ENCODE results near the gene TCFL5.

TCFL5 gene

DNA sequence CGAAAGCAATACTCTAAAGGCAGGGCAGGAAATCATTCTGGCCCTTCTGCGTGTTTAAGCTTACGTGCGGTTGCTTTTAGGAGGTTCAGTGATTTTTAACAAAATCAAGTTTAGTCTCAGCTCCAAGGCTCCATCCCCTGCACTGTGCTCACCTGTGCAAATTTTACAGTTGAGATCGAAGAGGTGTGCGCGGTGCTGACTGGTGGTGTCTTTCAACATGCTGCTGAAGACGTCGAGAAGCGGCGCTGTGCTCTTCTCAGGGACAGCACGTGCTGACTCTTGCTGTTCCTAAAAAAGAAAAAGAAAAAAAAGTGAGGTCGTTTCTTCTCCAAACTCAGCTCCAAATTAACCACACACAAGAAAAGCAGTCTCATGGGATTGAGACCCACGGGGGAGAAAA, 32.6 kb upstream of the TCFL5 start:
- DNase-seq, result no peak

DNA sequence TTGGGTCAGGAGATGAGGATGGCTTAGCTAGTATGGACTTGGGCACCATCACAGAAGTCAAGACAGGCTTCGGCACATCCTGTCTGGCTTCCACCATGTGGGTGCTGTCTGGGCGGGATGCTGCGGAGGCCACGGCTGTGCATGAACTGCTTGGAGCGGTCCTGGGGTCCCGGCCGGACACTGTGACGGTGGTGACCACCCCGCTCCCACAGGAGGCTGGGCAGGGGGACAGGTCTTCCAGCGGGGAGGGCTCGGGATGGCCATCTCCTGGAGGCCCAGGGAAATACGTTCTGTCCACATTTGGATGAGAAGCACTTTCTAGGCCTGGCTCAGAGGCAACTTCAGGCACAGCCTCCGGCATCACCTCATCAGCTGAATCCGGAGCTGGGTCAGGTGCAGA, 32.1 kb upstream of the TCFL5 start:
- no peak for DNase-seq

DNA sequence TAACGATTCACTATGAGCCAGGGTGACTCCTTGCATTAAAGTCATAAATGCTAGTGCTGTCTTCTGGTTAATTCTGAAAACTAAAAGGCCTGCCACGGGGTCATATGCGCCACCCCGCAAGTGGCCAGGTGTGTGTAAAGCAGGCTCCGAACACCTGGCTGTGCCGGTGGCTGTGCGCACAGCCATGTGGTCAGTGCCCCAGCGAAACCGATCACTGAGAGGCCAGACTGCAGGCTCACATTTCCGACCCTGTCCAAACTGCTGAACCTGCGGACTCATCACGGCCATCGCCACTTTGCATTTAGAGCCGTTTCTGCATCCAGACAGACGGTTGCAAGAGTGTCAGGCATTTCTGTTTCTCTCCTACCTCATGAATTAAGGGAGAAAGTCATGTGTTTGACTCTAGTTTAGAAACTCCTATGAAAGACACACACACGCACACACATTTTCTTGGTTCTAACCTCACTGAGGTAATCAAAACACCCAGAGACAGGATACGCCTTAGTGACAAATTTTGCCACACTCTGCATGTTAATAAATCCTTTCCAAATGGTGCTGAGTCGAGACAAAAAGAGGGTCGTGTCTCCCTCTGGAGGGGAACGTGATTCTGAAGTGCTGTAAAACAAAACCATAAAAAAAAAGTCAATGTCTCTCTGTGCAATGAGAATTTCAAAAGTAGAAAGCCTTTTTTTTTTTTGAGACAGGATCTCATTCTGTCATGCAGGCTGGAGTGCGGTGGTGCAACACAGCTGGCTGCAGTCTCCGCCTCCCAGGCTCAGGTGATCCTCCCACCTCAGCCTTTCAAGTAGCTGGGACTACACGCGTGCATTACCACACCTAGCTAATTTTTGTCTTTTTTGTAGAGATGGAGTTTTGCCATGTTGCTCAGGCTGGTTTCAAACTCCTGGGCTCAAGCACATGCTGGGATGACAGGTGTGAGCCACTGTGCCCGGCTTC, 31.0 kb upstream of the TCFL5 start:
- DNase-seq, result no peak

DNA sequence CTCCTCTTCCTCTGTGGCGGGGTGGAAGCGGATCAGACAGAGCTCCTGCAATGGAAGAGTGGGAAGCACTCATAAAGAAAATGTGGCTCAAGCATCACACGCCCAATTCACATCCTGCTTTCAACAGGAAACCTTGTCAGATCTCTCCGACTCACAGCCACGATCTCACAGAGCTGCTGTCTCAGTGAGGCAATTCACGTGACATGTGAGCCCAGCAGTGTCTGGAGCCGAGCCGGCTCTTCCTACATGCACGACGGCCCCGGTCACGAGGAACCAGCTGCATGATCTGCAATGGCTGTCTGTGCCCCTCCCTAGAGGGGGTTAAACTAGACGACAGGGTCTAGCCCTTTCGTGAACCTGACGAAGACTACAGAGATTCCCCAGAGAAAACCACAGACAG, 29.5 kb upstream of the TCFL5 start:
- DNase-seq, result no peak

DNA sequence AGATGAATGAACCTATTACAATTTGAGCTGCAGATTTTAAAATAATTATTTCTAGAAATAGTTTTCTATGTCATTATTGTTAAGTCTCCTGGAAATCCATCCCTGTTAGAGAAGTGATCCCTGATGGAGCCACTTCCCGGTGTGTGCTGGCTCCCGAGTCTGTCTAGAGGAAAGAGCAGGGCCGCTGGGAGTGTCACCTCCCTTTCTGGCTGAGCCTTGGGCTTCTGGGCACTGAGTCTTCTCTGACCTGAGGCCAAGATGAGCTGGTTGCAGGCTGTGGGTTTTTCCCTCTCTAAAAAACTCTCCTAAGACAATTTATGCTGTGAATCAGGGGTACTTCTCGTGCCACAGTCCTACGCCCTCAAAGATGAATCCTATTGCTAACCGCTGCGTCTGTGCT, 28.8 kb upstream of the TCFL5 start:
- no peak for DNase-seq

DNA sequence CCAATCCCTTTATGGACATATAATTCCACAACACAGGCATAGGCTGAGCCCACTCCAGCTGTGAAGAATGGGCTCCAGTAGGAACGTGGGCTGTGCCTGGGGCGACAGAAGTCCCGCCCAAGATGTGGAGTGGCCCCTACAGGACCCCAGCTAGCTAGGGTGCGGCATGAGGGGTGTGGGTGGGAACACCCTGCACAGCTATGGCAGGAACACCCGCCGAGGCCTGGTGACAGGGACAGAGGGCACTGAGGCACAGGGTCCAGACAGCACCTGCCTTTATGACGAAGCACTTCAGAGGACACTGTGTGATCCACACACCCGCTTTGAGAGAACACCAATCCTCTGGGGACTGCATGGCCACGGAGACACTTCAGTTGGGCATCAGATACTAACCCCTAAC, 28.2 kb upstream of the TCFL5 start:
- DNase-seq, result no peak

DNA sequence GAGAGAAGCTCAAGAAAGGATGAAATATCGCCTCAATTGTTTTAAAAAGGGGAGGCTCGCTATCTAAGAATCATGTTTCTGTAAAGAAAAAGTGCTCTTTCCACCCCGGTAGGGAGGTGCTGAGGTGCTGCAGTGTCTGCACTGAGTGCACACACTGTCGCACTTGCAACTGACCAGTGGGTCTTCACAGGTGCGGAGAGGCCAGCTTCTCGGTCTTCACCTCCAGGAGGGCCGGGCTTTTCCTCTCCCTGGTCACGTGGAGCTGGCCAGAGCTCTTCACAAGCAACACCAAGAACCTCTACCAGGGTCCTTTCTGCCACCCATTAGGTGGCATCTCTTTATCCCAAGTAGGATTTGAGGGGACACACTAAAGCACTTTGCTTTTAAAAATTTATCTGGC, 27.8 kb upstream of the TCFL5 start:
- no peak for DNase-seq

DNA sequence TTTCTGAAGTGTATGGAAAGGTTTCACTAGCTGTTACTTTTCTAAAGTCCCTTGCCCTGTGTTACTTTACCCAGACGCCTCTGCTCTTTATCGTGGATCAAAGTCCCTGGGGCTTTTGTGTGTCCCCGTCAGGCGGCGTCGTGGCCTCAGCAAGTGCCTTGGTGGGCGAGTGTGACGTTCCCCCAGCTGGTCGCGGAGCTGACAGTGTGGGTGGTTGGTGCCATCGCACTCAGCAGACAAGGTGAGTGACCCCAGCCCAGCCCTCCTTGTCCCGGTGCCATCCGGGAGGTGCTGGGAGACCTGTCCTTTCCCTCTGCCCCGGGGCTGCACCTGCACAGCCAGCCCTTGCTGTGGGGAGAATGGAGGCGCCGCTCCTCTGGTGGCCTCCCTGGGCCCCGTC, 27.3 kb upstream of the TCFL5 start:
- no peak for DNase-seq

DNA sequence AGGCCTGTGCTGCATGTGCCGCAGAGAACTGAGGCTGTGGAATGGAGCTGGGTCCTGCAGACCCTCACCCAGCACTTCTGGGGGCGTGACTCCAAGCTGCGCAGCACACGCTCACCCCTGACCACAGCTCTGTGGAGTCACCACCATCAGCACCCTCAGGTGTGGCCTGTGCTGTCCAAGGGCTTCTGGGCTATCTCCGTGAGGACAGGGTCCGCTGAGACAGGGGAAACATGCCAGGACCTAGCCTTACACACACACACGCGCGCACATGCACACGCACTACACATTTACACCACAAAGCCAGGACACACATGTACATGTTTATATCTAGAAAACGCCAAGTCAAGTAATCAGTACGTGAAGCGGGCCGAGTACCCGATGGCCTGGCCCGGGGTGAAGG, 26.8 kb upstream of the TCFL5 start:
- DNase-seq, result no peak

DNA sequence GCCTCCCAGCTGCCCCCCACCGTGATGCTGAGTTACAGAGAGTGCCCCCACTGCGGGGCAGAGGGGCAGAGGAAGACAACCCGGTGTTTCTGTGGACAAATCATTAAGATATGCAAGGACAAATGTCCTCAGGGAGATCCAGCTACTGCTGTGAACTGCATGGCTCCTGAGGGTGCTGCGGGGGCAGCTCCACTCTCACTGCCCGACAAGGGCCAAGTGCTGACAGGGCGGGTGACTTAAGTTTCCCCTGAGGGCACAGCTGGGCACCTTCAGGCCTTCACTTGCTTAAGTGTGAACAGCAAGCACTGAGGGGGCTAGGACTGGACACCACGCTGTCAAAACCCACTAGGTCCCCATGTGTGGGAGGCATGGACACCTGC, 26.2 kb upstream of the TCFL5 start:
- DNase-seq, result no peak

DNA sequence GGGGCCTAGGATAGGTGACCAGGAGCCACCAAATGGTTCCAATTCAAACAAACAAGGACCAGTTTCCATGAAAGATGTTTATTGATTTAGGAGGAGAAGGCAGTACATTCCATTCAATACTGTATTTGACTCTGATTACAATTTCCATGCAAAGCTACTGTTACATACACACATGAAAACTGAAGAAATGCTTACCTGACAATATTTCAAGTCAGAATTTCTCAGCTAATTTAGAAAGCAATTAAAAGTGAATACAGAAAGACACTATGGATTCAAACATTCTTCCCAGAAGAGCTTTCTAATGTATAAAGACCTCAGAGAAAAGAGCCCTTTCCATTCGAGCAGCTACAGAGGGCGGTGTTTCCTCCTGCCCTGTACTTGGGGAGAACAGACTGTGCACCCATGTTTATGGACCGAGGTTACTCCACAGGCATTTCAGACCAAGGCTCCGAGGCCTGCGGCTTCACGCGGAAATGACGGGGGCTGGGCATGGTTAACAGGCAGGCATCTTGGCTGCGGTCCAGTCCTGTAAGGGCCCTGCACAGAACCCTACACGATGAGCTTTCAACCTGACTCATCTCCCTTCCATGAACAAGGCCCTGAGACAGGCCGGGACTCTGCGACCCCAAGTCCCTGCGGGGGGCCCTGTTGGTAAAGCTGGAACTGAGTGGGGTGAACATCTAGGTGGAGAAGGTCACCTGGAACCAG, 25.7 kb upstream of the TCFL5 start:
- DNase-seq, result no peak

DNA sequence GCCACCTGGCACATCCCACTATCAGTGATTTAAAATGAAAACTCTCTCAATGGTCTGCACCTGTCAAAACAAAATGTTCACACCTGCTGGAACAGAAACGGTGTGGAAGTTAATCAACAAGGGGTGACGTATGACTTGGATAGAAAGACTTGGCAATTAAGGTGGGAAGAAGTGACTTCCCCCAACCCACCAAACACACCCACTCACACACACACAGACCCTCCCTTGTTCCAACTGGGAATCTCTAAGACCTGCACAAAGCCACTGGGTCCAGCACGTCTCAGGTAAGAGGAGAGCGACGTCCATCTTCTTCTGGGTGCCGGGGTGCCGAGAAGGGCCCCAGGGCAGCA, 25.1 kb upstream of the TCFL5 start:
- no peak for DNase-seq

DNA sequence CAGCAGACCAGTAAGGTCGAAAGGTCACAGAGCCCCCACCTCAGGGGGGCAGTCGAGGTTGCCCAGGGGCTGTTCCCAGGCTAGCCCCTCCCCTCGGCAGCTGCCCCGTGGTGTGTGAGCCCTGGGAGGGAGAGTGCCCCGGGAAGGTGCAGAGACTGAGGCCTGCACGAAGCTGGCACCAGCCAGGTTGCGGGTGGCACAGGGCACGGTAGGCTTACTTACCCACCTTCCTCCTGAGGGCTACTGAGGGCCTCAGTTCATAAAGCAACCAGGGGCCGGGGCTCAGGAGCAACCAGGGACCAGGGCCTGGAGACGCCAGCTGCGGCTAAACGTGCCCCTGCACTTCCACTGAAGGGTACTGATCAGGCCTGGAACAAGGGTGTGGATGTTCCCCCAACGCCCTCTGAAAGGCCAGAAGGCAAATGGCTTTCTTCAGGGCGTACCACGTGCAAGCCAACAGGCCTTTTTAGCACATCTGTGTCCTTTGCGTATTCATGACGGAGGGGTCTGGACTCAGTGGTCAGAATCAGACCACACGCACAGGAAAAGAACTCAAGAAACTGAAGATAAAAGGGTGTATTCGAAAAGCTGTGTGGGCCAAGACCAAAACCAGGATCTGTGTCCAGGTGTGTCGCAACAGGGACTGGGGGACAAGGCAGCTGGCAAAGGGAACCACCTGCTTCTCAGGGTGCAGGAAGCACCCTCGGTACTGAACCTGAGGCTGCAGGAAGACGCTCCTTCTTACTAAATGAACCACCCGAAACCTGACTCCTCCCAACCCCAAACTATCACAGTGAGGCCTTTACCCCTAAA, 24.5 kb upstream of the TCFL5 start:
- no peak for DNase-seq

DNA sequence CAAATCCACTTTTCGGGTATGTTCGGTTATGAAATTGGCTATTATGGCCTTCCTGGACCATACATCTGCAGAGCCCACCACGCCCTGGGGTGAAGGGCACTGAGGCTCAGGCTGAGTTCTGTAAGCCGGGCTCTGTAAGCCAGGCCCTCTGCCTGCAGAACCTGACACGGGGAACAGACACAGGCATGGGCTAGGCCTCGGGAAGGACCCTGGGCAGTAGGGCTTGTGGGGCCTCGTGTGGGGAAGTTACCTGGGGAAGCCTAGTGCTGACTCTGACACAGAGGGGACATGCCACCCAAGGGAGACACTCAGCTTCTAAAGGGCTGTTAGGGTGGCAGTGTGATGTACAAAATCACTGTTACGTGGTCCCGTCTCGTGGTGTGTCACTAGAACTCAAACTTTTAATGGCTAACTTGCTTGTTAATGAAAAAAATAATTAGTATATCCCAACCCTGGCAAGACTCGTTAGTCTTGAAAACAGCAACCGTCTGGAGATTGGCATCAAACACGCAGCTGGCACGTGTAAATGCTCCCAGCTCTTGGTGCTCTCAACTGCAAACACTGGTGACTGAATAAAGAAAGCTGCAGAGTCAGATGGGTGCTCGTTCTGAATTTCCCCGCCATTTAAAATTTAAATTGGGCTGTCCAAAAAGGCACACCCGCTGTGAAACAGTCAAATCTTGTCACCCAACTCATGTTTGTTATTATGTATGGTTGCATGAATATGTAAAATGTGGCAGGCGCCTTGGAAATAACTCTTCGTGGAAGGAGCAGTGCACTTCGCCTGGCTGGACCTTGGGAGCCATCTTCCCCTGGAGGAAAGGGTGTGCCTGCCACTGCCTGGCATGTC, 23.6 kb upstream of the TCFL5 start:
- no peak for DNase-seq

DNA sequence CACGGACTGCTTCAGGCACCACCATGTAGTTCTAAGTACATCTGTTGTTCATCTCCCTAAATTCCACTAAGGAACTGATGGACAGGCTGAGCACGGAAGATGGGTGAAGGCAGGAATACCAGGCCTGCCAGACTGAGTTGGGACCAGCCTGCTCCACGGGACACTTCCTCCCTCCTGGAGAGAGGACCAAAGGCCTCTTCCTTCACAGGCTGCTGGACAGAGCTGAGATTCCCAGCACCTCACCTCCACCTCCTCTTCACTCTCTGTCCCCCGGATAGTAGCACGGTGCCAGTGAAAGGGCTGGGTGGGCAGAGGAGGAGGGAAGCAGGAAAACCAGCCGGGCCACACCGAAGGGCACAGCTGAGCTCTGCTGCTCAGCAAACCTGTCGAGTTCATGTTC, 22.9 kb upstream of the TCFL5 start:
- no peak for DNase-seq

DNA sequence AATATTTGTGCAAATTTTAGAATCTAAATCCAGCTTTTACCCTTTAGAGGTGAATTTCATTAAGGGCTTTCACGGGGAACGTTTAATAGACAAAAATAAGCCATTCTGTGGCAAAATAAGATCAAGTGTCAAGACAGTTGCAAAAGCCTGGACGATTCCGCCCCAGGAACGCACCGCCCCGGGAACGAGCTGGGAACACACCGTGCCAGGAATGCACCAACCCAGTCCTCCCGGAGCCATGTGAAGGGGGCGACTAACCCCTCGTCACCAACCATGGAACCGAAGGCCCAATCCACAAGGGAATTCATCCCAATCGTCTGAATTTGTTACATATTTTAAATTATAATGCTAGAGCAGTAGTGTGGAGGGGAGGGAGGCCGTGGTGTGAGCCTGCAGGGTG, 20.8 kb upstream of the TCFL5 start:
- no peak for DNase-seq

DNA sequence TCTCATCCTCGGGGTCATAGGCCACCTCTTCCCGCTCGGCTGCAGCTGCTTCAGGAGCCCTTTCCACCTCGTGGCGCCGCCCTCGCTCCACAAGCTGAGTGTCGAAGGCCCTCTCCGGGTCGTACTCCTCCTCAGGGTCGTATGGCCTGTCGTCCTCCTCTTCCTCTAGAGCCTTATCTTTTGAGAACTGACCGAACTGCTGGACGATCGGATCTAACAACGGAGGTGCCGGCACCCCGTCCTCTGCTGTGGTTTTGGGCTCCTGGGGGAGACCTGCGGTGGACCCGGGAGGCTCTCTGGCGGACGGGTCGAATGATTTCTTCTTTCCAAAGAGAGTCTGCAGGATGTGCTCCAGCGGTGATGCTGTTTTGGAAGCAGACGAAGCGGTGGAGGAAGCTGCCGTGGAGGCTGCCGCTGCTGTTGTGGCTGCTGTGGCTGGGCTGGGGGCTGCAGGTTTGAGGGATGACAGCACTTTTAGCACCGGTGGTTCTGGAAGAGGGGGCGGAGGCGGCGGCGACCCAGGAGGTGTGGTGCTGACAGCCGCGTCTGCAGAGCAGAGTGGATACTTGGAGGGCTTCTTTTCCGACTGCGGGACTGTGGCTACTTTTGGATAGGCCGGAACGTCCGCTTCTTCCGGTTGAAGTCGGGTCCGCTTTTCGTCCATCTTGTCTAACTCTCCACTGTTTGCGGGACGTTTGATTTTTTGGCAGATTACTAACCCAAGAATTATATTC, 20.2 kb upstream of the TCFL5 start:
- DNase-seq, result no peak

DNA sequence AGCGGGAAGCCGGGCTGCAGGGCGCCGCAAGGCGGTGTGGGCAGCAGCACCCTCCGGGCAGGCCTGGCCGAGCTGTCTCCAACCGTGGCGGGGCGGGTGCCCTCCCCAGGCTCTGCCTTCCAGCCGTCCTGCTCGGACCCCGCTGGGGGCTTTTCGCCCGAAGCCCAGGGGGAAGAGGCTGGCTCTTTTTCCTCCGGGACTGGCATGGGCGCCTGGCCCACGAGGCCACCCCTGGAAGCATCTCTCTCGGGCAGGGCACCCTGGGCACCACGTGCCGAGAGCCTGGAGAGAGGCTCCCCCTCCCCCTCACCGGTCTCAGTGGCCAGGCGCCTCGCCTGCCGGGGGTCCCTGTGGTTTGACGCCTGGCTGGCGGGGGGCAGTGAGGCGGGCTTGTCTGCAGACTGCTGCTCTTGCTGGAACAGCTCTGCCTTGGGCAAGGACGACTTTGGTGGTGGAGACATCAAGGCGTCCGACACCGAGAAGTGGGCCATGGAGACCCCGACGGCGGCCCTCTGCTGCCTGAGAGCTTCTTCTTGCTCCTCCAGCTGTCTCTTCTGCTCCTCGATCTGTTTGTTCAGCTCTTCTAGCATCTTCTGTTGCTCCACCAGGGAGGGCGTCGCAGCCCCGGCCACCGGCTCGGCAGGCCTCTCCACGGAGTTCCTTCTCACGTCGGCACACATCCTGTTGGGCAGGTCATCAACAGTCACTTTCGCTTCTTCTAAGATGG, 19.5 kb upstream of the TCFL5 start:
- DNase-seq, result no peak

DNA sequence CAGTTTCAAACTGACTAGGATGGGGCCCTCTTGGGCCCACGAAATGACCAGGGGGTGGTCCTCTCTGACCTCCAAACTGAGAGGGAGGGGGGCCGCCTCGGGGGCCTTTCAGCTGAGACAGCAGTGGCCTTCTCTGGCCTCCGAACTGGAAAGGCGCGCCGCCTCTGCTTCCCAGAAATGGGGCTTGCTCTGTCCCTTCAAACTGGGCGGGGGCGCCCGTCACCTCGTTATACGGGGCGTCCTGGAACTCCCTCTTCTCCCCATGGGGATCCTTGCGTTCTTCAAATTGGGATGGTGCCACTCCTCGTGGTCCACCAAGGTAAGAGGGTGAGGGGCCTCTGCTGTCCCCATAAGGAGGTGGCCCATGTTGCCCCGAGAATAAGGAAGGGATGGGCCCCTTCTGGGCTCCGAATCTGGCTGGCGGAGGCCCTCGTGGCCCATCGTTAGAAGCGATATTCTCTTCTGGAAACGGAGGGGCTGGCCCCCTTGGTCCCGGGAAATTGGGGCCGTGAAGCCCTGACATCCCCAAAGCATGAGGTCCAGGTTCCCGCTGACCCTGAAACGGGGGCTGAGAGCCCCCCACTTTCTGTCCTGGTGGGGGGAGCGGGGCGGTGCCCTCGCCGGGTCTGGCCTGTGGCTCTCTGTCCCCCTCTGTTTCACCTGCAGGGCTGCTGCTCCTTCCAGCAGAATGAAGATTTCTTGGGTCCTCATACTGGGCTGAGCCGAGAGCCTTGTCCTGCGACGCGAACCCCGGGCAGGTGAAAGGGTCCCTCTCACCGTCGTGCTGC, 18.7 kb upstream of the TCFL5 start:
- no peak for DNase-seq

Measured in SIG-M5 (cell line).